Hypothalamus (tissue), 51 donors: ENCODE measurements around the gene CCDC74A.
"Not testable (repeated sequence)": the region's sequence is repeated elsewhere in the genome, so short reads cannot be mapped to it uniquely, and the experiment has no call there.

Source experiments
- DNase-seq, 51 donors: peaks; one replicate each; lab custom pipeline; 2025; lab: John Stamatoyannopoulos, UW

CCDC74A gene

DNA sequence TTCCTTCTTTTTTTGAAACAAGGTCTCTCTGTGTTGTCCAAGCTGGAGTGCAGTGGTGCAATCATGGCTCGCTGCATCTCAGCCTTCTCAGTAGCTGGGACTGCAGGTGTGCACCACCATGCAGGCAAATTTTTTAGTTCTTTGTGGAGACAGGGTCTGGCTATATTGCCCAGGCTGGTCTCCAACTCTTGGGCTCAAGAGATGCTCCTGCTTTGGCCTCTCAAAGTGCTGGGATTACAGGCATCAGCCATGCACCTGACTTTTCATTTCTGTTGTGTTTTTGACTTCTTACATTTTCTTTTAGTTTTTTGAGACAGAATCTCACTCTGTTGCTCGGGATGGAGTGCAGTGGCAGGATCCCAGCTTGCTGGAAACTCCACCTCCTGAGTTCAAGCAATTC, 2.4 kb upstream of the CCDC74A start:
- not testable (repeated sequence) for DNase-seq

- DNase-seq, result not testable (repeated sequence)
Observed at GRCh38 chr2:131528981-131529863, 1.5 kb downstream of the CCDC74A start.

GRCh38 chr2:131529864-131530445, 2.3 kb downstream of the CCDC74A start:
- DNase-seq, result not testable (repeated sequence)

DNA sequence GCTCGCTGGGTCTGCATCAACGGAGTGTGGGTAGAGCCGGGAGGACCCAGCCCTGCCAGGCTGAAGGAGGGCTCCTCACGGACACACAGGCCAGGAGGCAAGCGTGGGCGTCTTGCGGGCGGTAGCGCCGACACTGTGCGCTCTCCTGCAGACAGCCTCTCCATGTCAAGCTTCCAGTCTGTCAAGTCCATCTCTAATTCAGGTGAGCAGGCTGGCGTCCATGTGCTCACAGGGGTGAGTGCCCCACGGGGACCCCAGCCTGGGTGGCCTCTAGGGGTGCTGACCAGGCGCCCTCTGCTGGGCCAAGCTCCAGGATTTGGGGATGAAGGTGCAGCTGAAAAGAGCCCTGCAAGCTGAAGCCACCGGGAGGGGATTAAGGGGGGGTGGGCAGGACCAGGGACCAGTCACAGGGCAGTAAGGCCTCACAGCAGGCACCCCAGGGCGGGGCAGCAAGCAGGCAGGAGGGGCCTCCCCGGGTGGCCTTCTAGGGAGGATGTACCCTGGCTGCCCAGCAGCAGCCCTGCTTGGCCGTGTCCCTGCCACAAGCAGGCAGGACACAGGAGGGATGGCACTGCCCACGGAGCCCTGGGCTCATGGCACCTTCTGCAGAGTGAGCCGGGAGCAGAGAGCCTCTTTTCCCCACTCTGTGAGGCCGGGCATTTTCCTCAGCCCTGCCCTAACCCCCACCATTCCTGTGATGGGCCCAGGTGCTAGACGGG, 3.1 kb downstream of the CCDC74A start:
- DNase-seq, result not testable (repeated sequence)

GRCh38 chr2:131531547-131532185, 4.0 kb downstream of the CCDC74A start:
- DNase-seq, result not testable (repeated sequence)

GRCh38 chr2:131532723-131533608, 5.3 kb downstream of the CCDC74A start:
- not testable (repeated sequence) for DNase-seq

DNA sequence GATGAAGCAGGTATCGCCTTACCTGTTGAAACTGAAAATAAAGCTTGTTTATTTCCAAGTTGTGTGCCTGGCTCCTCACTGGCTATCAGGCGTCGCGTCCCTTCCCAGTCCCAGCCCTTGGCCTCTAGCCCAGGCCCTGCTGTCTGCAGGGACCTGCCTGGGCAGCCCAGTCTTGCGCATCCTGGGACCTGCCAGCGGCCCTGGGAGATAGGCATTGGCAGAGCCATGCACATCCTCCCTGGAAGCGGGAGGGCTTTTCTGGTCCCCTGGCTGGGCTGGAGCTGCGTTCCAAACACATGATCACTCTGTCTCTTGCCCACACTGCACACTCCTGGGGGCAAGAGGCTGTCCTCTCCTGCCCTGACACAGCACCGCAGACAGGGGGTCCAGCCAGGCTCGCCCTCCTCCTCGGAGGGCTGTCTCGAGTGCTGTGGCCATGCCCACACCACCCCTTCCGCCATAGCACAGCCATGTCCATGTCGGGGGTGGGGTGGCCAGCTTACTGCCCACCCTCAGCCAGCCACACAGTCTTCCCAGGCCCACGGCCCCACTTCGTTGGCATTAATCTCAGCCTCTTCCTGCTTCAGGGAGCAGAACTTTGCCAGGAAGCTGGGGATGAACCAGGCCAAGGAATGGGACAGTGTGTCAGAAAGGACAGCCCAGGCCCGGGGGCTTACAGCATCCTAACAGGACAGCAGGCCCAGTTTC, 6.1 kb downstream of the CCDC74A start:
- not testable (repeated sequence) for DNase-seq

DNA sequence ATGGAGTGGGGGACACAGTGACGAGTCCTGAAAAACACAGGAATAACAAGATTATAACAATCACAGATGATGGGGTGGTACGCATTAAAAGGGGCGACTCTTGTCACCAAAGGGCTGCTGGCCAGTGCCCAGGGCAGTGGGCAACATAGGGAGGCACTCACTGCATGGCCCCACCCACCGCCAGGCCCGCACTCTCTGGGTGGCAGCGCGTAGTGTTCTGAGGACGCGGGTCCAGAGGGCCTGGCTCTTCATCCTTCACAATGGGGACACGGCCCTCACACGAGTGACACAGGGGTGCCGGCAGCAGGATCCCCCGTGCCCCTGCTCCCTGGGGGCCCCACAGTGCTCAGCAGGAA, 6.6 kb downstream of the CCDC74A start:
- DNase-seq, result not testable (repeated sequence)

DNA sequence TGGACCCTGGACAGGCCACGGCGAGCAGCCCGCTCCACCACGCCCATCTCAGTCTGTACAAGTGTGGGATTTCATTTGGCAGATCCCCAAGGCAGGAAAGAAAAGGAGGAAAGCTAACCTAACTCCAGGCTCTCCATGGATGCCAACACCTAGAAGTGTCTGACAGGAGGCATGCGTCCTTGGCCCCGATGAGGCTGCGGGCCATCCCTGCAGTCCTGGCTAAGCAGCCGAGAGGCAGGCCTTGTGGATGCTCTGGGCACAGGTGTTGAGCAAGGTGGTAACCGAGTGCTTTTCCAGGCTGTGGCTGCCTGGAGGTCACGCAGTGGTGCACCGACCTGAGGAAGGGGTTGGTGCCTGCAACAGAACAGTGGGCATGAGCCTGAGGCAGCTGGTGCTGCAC, 7.3 kb downstream of the CCDC74A start:
- not testable (repeated sequence) for DNase-seq

- no peak for DNase-seq
Observed at GRCh38 chr2:131535526-131535925, 7.8 kb downstream of the CCDC74A start.

- DNase-seq, result not testable (repeated sequence)
Observed at GRCh38 chr2:131535951-131536826, 8.5 kb downstream of the CCDC74A start.

DNA sequence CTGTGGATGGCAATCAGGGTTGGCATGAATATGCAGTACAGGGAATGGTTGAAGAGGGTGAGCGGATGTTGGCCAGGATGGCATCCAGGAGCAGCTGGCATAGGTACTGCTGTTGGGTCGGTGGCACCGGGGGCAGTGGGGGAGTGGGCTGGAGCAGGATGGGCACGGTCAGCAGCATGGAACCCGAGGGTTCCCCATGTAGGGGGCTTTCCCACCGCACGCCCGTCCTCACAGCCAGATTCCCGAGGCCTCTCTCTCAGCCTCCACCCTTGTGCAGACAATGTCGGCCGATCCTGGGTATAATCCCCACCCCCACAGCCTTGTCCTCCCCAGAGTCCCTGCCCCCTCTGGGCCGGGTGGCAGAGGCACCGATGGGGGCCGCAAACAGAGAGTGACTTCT, 9.2 kb downstream of the CCDC74A start:
- not testable (repeated sequence) for DNase-seq

GRCh38 chr2:131538856-131539255, 11.2 kb downstream of the CCDC74A start:
- not testable (repeated sequence) for DNase-seq

- DNase-seq, result no peak
Observed at GRCh38 chr2:131542438-131543384, 15.0 kb downstream of the CCDC74A start.

GRCh38 chr2:131543385-131543891, 15.8 kb downstream of the CCDC74A start:
- DNase-seq, result no peak

- DNase-seq, result not testable (repeated sequence)
Observed at GRCh38 chr2:131544006-131544812, 16.5 kb downstream of the CCDC74A start.
